ENCODE data around the gene TSC22D2.
"Not testable (repeated sequence)": the region's sequence is repeated elsewhere in the genome, so short reads cannot be mapped to it uniquely, and the experiment has no call there.

TSC22D2 gene

GRCh38 chr3:150451329-150452048, 43.4 kb downstream of the TSC22D2 start:
- no peak for DNase-seq

GRCh38 chr3:150453353-150453752, 45.3 kb downstream of the TSC22D2 start:
- no peak for DNase-seq

- no peak for DNase-seq
Measured at GRCh38 chr3:150454085-150454484, 46.0 kb downstream of the TSC22D2 start.

GRCh38 chr3:150454622-150455021, 46.5 kb downstream of the TSC22D2 start:
- DNase-seq, result no peak

- DNase-seq, result no peak
Measured at GRCh38 chr3:150455341-150455740, 47.2 kb downstream of the TSC22D2 start.

- DNase-seq, result no peak
Measured at GRCh38 chr3:150458001-150458400, 49.9 kb downstream of the TSC22D2 start.

GRCh38 chr3:150460484-150460883, 52.4 kb downstream of the TSC22D2 start:
- DNase-seq, result no peak

GRCh38 chr3:150461399-150461798, 53.3 kb downstream of the TSC22D2 start:
- DNase-seq, result no peak

- DNase-seq, result no peak
Measured at GRCh38 chr3:150462108-150462507, 54.0 kb downstream of the TSC22D2 start.

GRCh38 chr3:150464684-150465083, 56.6 kb downstream of the TSC22D2 start:
- no peak for DNase-seq

GRCh38 chr3:150467381-150467780, 59.3 kb downstream of the TSC22D2 start:
- no peak for DNase-seq

GRCh38 chr3:150469031-150469930, 61.2 kb downstream of the TSC22D2 start:
- no peak for DNase-seq

- no peak for DNase-seq
Measured at GRCh38 chr3:150469931-150470740, 62.0 kb downstream of the TSC22D2 start.

GRCh38 chr3:150472421-150472820, 64.3 kb downstream of the TSC22D2 start:
- no peak for DNase-seq

- DNase-seq, result not testable (repeated sequence)
Measured at GRCh38 chr3:150473161-150473560, 65.1 kb downstream of the TSC22D2 start.

- DNase-seq, result no peak
Measured at GRCh38 chr3:150479370-150479769, 71.3 kb downstream of the TSC22D2 start.

GRCh38 chr3:150480877-150481276, 72.8 kb downstream of the TSC22D2 start:
- DNase-seq, result no peak

GRCh38 chr3:150483226-150483625, 75.1 kb downstream of the TSC22D2 start:
- no peak for DNase-seq

- no peak for DNase-seq
Measured at GRCh38 chr3:150484410-150484809, 76.3 kb downstream of the TSC22D2 start.

GRCh38 chr3:150488867-150489266, 80.8 kb downstream of the TSC22D2 start:
- DNase-seq, result no peak

GRCh38 chr3:150490277-150490986, 82.3 kb downstream of the TSC22D2 start:
- no peak for DNase-seq

- no peak for DNase-seq
Measured at GRCh38 chr3:150494411-150494977, 86.4 kb downstream of the TSC22D2 start.
